HepG2 (cell line): Measurements from ENCODE around the gene POFUT2. TPM values are rescaled to one million over a fixed set of nuclear protein-coding genes. Genes with fewer than 3 reads are reported as not detected.

ENCODE experiments used
- ATF7 ChIP-seq, 2 experiments: fragments of 450-650 bp in 1 of 2; sonication (generic) in 1 of 2; formaldehyde crosslinking in 1 of 2; IDR thresholded peaks; 2 replicates each; pipeline versions ENCODE4 v1.4.0 to v1.6.1; 2016 to 2020; ENCODE audit warnings: antibody characterized with exemption in 1 of 2, mild to moderate bottlenecking in 1 of 2, missing genetic modification reagents in 1 of 2
- BHLHE40 ChIP-seq: IDR thresholded peaks from 2 replicates; pipeline ENCODE4 v1.6.1; 2011; ENCODE audit warnings: low read length, improper control_type of control experiment
- CHCHD3 ChIP-seq: sonication (generic); formaldehyde crosslinking; IDR thresholded peaks from 2 replicates; pipeline ENCODE4 v1.8.0; 2022; ENCODE audit warnings: mild to moderate bottlenecking, missing genetic modification reagents, moderate library complexity
- HMGA1 ChIP-seq: sonication (generic); formaldehyde crosslinking; conservative IDR thresholded peaks from 2 replicates; pipeline ENCODE4 v1.4.0; 2020; ENCODE audit warnings: missing genetic modification reagents
- MLLT10 ChIP-seq: sonication (generic); formaldehyde crosslinking; IDR thresholded peaks from 2 replicates; pipeline ENCODE4 v1.4.0; 2020; ENCODE audit warnings: missing genetic modification reagents
- NAIF1 ChIP-seq: sonication (generic); formaldehyde crosslinking; IDR thresholded peaks from 2 replicates; pipeline ENCODE4 v1.5.0; 2020; ENCODE audit warnings: mild to moderate bottlenecking, missing genetic modification reagents, borderline replicate concordance
- NFE2L2 ChIP-seq: fragments of 150-350 bp; IDR thresholded peaks from 2 replicates; pipeline ENCODE4 v1.6.1; 2014; ENCODE audit warnings: low read length
- TOE1 ChIP-seq: sonication (generic); formaldehyde crosslinking; IDR thresholded peaks from 2 replicates; pipeline ENCODE4 v1.4.0; 2020; ENCODE audit warnings: mild to moderate bottlenecking, missing genetic modification reagents
- ZMYM4 ChIP-seq: sonication (generic); formaldehyde crosslinking; IDR thresholded peaks from 2 replicates; pipeline ENCODE4 v1.8.1; 2023; ENCODE audit warnings: mild to moderate bottlenecking, missing genetic modification reagents
- ZNF780A ChIP-seq: sonication (generic); formaldehyde crosslinking; IDR thresholded peaks from 2 replicates; pipeline ENCODE4 v1.8.0; 2022; ENCODE audit warnings: mild to moderate bottlenecking, missing genetic modification reagents, moderate library complexity
- ZNF816 ChIP-seq: sonication (generic); formaldehyde crosslinking; IDR thresholded peaks from 2 replicates; pipeline ENCODE4 v1.8.0; 2022; ENCODE audit warnings: missing genetic modification reagents, mild to moderate bottlenecking, borderline replicate concordance
- ZSCAN12 ChIP-seq: sonication (generic); formaldehyde crosslinking; IDR thresholded peaks from 2 replicates; pipeline ENCODE4 v1.9.0; 2021; ENCODE audit warnings: mild to moderate bottlenecking, missing genetic modification reagents
- polyA plus RNA-seq, 8 experiments: library from polyadenylated mRNA; depleted of rRNA in 3 of 8; stranded (reverse) in 7 of 8; unstranded in 1 of 8; fragments of >200 nt; fragmentation: Illumina TruSeq in 4 of 8; extraction: Trizol in 4 of 8; gene quantifications; 2 replicates each; pipeline versions ENCODE4 v1.2.1 to v1.2.3, GENCODE V29; 2011 to 2016; ENCODE audit warnings: low read depth in 4 of 8, missing spikeins in 1 of 8, mixed read lengths in 1 of 8; ENCODE audit not compliant: insufficient read depth in 1 of 8
- total RNA-seq, 5 experiments: library from RNA; depleted of rRNA; stranded (reverse); fragments of >200 nt; fragmentation: Illumina TruSeq; extraction: Trizol; gene quantifications; 2 replicates each; pipeline ENCODE4 v1.2.3, GENCODE V29; 2016; ENCODE audit warnings: low read depth in 1 of 5
- TF ChIP-seq, protein P1 (sequence below): sonication (generic); formaldehyde crosslinking; conservative IDR thresholded peaks from 2 replicates; pipeline ENCODE4 v1.5.0; 2020; ENCODE audit warnings: missing genetic modification reagents
- TF ChIP-seq, protein P2 (sequence below): sonication (generic); formaldehyde crosslinking; IDR thresholded peaks from 2 replicates; pipeline ENCODE4 v1.5.0; 2020; ENCODE audit warnings: missing genetic modification reagents
- TF ChIP-seq, protein P3 (sequence below): sonication (generic); formaldehyde crosslinking; IDR thresholded peaks from 2 replicates; pipeline ENCODE4 v1.5.1; 2020; ENCODE audit warnings: missing genetic modification reagents, mild to moderate bottlenecking, borderline replicate concordance
- TF ChIP-seq, protein P4 (sequence below): sonication (generic); formaldehyde crosslinking; IDR thresholded peaks from 2 replicates; pipeline ENCODE4 v1.5.0; 2020; ENCODE audit warnings: missing genetic modification reagents, mild to moderate bottlenecking, borderline replicate concordance
- TF ChIP-seq, protein P5 (sequence below): sonication (generic); formaldehyde crosslinking; IDR thresholded peaks from 2 replicates; pipeline ENCODE4 v1.5.1; 2020; ENCODE audit warnings: missing genetic modification reagents, mild to moderate bottlenecking, borderline replicate concordance
- TF ChIP-seq, protein P6 (sequence below): sonication (generic); formaldehyde crosslinking; IDR thresholded peaks from 2 replicates; pipeline ENCODE4 v1.5.0; 2020; ENCODE audit warnings: mild to moderate bottlenecking, missing genetic modification reagents, borderline replicate concordance

POFUT2 gene
- total and polyA plus RNA-seq, 2 of the 13 experiments (the other 11 are each of a cell fraction or from before 2014, with no cell fraction given), result 22.8 to 24.0 TPM

DNA sequence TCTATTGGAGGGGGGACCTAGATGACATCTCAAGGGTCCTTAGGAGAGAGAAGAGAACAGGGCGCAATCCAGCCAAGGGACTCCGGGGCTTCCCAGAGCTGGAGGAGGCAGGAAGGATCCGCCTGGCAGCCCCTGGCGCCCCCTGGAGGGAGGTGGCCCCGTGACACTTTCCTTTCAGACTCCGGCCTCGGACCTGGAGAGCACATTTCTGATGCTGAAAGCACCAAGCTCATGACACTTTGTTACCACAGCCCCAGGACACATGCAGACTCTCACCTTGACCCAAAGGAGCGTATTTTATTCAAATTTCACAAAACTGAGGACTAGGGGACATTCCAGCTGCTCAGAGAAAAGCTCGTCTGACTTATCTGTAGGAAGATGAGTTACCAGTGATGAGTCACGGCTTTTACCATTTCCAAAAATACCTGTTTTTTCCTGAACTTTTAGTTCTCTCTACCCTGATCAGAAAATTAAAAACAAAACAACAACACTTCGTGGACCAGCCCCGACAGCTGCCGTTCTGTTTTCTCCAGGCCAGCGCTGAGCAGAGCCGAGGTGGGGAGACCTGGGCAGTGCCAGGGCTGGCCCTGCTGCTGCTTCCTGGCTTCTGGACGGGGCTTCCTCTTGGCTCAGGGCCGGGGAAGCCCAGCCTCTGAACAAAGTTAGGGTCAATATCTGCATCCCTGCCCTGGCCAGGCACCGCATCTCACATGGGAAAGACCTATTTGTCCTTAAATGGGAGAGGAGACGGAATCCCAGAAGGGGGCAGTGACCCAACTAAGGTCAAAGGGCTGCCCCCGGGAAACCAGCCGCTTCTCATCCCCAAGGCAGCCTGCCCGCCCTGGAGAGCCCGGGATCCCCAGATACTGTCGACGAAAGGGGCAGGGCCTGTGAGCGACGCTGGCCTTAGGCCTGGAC lies 21.6 kb upstream of the POFUT2 start (continued):
- TF ChIP-seq, protein P1, sequence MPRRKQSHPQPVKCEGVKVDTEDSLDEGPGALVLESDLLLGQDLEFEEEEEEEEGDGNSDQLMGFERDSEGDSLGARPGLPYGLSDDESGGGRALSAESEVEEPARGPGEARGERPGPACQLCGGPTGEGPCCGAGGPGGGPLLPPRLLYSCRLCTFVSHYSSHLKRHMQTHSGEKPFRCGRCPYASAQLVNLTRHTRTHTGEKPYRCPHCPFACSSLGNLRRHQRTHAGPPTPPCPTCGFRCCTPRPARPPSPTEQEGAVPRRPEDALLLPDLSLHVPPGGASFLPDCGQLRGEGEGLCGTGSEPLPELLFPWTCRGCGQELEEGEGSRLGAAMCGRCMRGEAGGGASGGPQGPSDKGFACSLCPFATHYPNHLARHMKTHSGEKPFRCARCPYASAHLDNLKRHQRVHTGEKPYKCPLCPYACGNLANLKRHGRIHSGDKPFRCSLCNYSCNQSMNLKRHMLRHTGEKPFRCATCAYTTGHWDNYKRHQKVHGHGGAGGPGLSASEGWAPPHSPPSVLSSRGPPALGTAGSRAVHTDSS (CRISPR knock-in tag), result no peak
- TF ChIP-seq NFE2L2 (no peak), ZNF816 (CRISPR knock-in tag) (no peak), CHCHD3 (CRISPR knock-in tag) (0 out of 2 replicates have a peak, but pooled peaks have one; percentile 12), HMGA1 (CRISPR knock-in tag) (no peak), TOE1 (CRISPR knock-in tag) (no peak), NAIF1 (no peak), ATF7 (IDR thresholded peaks at IDR 0.05) (no peak), ATF7 (CRISPR knock-in tag; IDR thresholded peaks at IDR 0.05) (no peak), ZSCAN12 (CRISPR knock-in tag) (no peak), MLLT10 (CRISPR knock-in tag) (no peak), ZMYM4 (no peak), BHLHE40 (no peak), ZNF780A (CRISPR knock-in tag) (no peak)
- TF ChIP-seq, protein P2, sequence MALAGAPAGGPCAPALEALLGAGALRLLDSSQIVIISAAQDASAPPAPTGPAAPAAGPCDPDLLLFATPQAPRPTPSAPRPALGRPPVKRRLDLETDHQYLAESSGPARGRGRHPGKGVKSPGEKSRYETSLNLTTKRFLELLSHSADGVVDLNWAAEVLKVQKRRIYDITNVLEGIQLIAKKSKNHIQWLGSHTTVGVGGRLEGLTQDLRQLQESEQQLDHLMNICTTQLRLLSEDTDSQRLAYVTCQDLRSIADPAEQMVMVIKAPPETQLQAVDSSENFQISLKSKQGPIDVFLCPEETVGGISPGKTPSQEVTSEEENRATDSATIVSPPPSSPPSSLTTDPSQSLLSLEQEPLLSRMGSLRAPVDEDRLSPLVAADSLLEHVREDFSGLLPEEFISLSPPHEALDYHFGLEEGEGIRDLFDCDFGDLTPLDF (CRISPR knock-in tag), result no peak
- TF ChIP-seq, protein P3, sequence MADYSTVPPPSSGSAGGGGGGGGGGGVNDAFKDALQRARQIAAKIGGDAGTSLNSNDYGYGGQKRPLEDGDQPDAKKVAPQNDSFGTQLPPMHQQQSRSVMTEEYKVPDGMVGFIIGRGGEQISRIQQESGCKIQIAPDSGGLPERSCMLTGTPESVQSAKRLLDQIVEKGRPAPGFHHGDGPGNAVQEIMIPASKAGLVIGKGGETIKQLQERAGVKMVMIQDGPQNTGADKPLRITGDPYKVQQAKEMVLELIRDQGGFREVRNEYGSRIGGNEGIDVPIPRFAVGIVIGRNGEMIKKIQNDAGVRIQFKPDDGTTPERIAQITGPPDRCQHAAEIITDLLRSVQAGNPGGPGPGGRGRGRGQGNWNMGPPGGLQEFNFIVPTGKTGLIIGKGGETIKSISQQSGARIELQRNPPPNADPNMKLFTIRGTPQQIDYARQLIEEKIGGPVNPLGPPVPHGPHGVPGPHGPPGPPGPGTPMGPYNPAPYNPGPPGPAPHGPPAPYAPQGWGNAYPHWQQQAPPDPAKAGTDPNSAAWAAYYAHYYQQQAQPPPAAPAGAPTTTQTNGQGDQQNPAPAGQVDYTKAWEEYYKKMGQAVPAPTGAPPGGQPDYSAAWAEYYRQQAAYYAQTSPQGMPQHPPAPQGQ (CRISPR knock-in tag), result no peak
- TF ChIP-seq, protein P4, sequence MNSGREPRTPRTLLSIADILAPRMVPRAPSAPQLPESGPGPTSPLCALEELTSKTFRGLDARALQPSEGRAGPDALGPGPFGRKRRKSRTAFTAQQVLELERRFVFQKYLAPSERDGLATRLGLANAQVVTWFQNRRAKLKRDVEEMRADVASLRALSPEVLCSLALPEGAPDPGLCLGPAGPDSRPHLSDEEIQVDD, result no peak
- TF ChIP-seq, protein P5, sequence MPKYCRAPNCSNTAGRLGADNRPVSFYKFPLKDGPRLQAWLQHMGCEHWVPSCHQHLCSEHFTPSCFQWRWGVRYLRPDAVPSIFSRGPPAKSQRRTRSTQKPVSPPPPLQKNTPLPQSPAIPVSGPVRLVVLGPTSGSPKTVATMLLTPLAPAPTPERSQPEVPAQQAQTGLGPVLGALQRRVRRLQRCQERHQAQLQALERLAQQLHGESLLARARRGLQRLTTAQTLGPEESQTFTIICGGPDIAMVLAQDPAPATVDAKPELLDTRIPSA (CRISPR knock-in tag), result no peak
- TF ChIP-seq, protein P6, sequence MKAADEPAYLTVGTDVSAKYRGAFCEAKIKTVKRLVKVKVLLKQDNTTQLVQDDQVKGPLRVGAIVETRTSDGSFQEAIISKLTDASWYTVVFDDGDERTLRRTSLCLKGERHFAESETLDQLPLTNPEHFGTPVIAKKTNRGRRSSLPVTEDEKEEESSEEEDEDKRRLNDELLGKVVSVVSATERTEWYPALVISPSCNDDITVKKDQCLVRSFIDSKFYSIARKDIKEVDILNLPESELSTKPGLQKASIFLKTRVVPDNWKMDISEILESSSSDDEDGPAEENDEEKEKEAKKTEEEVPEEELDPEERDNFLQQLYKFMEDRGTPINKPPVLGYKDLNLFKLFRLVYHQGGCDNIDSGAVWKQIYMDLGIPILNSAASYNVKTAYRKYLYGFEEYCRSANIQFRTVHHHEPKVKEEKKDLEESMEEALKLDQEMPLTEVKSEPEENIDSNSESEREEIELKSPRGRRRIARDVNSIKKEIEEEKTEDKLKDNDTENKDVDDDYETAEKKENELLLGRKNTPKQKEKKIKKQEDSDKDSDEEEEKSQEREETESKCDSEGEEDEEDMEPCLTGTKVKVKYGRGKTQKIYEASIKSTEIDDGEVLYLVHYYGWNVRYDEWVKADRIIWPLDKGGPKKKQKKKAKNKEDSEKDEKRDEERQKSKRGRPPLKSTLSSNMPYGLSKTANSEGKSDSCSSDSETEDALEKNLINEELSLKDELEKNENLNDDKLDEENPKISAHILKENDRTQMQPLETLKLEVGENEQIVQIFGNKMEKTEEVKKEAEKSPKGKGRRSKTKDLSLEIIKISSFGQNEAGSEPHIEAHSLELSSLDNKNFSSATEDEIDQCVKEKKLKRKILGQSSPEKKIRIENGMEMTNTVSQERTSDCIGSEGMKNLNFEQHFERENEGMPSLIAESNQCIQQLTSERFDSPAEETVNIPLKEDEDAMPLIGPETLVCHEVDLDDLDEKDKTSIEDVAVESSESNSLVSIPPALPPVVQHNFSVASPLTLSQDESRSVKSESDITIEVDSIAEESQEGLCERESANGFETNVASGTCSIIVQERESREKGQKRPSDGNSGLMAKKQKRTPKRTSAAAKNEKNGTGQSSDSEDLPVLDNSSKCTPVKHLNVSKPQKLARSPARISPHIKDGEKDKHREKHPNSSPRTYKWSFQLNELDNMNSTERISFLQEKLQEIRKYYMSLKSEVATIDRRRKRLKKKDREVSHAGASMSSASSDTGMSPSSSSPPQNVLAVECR, result no peak
